Measurements from ENCODE around the gene PLCL1. TPM values are rescaled to one million over a fixed set of nuclear protein-coding genes. Genes with fewer than 3 reads are reported as not detected.

PLCL1 gene
- total and polyA plus RNA-seq, 8 donors = 0.38 to 1.5 (median 0.73) TPM

- WGBS, 2 donors = 57 to 80% methylated on average over 1 of the region's 1 CpG
- H3K36me3 ChIP-seq = no peaks in the 10 kb centered on the region
- H3K9me3 ChIP-seq = no peaks in the 10 kb centered on the region
- DNase-seq (no peak), FAIRE-seq (no peak), ATAC-seq (no peak)
- intact Hi-C loops (cut with DNase I) = no loop called here
- no peak overlapping the region for H3K4me3 ChIP-seq
- H3K27ac ChIP-seq = no peak overlapping the region
- H3K4me1 ChIP-seq = no peaks in the 10 kb centered on the region
- no peaks in the 10 kb centered on the region for H3K27me3 ChIP-seq
- no peak for TF ChIP-seq CTCF (IDR thresholded peaks at IDR 0.05)
Observed at GRCh38 chr2:198098386-198098785, 294.0 kb downstream of the PLCL1 start.

- no peaks in the 10 kb centered on the region for H3K4me1 ChIP-seq
- no peak for FAIRE-seq
- H3K4me3 ChIP-seq = no peak overlapping the region
- no peaks in the 10 kb centered on the region for H3K36me3 ChIP-seq
- no peaks in the 10 kb centered on the region for H3K9me3 ChIP-seq
- no peak for DNase-seq
- ATAC-seq = no peak
- H3K27ac ChIP-seq = no peak overlapping the region
- TF ChIP-seq CTCF (IDR thresholded peaks at IDR 0.05) = no peak
- intact Hi-C loops (cut with DNase I) = no loop called here
- WGBS, 2 donors = 39 to 41% methylated on average over 6 of the region's 6 CpGs
- no peaks in the 10 kb centered on the region for H3K27me3 ChIP-seq
Observed at GRCh38 chr2:198098918-198099317, 294.5 kb downstream of the PLCL1 start.

GRCh38 chr2:198100346-198100745, 296.0 kb downstream of the PLCL1 start:
- no peak for TF ChIP-seq CTCF (IDR thresholded peaks at IDR 0.05)
- no peak for DNase-seq
- no peak for FAIRE-seq
- Histone ChIP-seq H3K4me3 (no peak overlapping the region), H3K27me3 (no peaks in the 10 kb centered on the region), H3K9me3 (no peaks in the 10 kb centered on the region), H3K36me3 (no peaks in the 10 kb centered on the region), H3K4me1 (no peaks in the 10 kb centered on the region), H3K27ac (no peak overlapping the region)
- WGBS, 2 donors = 70 to 79% methylated on average over 1 of the region's 1 CpG
- intact Hi-C loops (cut with DNase I) = no loop called here
- ATAC-seq = peak in 1 of 4 donors; percentile 35

DNA sequence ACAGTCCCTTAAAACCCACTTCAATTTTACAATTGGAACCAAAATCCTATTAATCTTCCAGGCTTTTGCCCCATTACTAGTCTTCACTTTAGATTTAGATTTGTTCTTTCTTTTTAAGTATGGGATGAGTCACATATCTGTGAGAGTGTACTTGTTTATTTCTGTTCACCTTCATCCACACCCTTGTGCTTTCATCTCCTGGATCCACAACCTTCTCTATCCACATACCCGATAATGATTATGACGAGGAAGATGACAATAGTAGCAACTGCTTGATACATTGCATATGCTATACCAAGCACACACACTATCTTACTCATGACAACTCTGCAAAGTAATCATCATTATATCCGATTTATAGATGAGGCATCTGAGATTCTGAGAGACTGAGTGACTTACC, 297.3 kb downstream of the PLCL1 start:
- H3K9me3 ChIP-seq = no peaks in the 10 kb centered on the region
- no peaks in the 10 kb centered on the region for H3K36me3 ChIP-seq
- no peak for DNase-seq
- no peak overlapping the region for H3K4me3 ChIP-seq
- 84 to 89% methylated on average over 3 of the region's 3 CpGs for WGBS, 2 donors
- H3K27me3 ChIP-seq = no peaks in the 10 kb centered on the region
- no peak for TF ChIP-seq CTCF (IDR thresholded peaks at IDR 0.05)
- no peak for FAIRE-seq
- ATAC-seq = no peak
- intact Hi-C loops (cut with DNase I) = no loop called here
- no peaks in the 10 kb centered on the region for H3K4me1 ChIP-seq
- H3K27ac ChIP-seq = no peak overlapping the region

- WGBS, 2 donors = 77 to 79% methylated on average over 3 of the region's 3 CpGs
Observed at GRCh38 chr2:198102120-198102519, 297.7 kb downstream of the PLCL1 start.

More at GRCh38 chr2:198102120-198102519, 297.7 kb downstream of the PLCL1 start:
- FAIRE-seq = no peak
- no peak for ATAC-seq
- TF ChIP-seq CTCF (IDR thresholded peaks at IDR 0.05) = no peak
- no peaks in the 10 kb centered on the region for H3K9me3 ChIP-seq
- no peak for DNase-seq
- H3K4me3 ChIP-seq = no peak overlapping the region
- no peaks in the 10 kb centered on the region for H3K27me3 ChIP-seq
- H3K4me1 ChIP-seq = no peaks in the 10 kb centered on the region
- no peaks in the 10 kb centered on the region for H3K36me3 ChIP-seq
- intact Hi-C loops (cut with DNase I) = no loop called here
- no peak overlapping the region for H3K27ac ChIP-seq
